H4 (cell line): ENCODE results near the gene AKAP6. TPM values are rescaled to one million over a fixed set of nuclear protein-coding genes. Genes with fewer than 3 reads are reported as not detected.
"Not testable (repeated sequence)": the region's sequence is repeated elsewhere in the genome, so short reads cannot be mapped to it uniquely, and the experiment has no call there.

Experiments
- DNase-seq: peaks from one replicate; pipeline ENCODE4 v3.0.0-alpha.2; 2015; ENCODE audit warnings: low spot score
- total RNA-seq: library from RNA; depleted of rRNA; stranded (reverse); fragments of >200 nt; shearing (Covaris generic); gene quantifications from 2 replicates; pipeline ENCODE4 v1.2.3, GENCODE V29; 2014

AKAP6 gene
- total RNA-seq, 1 experiment from 2014 or later, result 38.6 TPM

DNA sequence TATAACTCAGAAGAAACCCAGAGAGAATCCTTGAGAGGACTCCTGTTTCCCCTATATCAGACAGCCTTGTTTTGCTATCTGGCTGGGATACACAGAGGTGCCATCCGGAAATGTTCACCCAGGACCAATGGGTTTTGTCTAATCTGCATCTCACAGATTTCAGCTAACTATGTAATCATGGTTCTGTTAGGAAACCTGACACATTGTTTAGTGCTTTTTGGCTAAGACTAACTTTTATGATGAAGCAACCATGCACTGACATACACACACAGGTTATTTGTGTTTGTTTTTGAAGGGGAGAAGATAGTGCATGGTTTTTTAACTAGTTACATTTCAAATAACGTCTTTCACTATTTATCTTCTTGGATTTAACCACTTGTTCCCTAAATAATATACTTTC lies 245.2 kb downstream of the AKAP6 start:
- DNase-seq, result no peak

DNA sequence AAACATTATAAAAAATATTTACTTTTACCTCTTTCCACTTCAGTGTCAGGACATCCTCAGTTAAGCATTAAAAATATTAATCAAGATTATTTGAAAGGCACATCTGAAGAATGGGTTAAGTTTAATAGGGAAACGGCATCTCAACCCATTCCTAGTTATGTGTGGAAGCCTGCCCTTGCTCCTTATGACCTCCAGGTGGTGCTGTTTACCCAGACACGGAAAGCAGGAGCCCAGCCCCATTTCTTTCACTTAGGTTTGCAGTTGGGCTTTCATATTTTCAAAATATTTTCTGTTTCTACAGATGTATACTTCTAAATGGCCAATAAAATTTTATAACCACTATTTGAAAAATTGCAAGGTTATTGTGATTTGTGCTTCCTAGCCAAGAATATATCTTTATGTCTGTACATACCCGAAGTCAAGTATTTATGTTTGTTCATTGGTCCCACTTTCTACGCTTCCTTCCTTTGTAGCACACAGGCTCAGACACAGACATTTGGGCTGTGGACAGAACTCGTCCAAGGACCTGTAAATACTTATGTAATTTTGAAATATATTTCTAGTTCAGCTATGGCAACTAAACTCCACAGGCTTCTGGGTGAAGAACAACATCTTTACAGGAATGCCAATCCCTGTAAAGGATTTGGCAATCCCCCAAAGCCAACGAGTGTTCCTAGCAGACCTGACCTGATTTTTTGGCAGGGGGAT lies 247.1 kb downstream of the AKAP6 start:
- peak; percentile 60 for DNase-seq

DNA sequence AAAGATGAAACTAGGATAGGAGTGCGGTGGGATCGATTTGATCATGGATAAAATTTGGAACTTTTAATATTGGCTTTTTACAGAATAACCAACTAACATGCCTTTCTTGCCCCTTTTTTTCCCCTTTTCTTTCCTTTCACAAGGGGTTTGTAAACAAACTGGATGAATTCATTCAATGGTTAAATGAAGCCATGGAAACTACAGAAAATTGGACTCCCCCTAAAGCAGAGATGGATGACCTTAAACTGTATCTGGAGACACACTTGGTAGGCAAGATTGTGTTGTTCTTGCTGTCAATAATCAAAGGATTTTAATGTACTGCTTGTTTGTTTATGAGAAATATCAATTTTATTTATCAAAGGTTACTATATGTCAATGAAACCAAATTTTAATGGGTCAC lies 247.9 kb downstream of the AKAP6 start:
- DNase-seq, result no peak

DNA sequence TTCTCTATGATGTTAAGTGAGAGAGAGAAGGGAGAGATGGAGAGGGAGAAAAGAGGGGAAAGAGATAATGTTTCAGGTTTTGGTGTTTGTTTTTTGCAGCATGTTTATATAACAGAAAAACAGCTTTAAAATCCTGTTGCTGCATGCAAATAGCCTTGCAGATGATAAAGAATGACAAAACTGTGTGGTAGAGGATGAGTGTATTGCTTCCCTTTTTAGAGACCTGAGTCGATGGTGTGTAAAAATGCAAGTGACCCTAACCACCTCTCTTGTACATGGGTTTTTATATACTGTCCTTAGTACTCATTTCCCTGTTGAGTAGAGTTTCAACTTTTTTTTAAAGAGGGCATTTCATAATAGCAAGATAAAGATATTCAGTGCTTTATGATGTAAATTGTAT lies 249.1 kb downstream of the AKAP6 start:
- DNase-seq, result no peak

DNA sequence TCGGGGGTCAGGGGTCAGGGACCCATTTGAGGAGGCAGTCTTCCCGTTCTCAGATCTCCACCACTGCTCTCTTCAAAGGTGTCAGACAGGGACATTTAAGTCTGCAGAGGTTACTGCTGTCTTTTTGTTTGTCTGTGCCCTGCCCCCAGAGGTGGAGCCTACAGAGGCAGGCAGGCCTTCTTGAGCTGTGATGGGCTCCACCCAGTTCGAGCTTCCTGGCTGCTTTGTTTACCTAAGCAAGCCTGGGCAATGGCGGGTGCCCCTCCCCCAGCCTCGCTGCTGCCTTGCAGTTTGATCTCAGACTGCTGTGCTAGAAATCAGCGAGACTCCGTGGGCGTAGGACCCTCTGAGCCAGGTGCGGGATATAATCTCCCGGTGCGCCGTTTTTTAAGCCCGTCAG lies 254.3 kb downstream of the AKAP6 start:
- not testable (repeated sequence) for DNase-seq

DNA sequence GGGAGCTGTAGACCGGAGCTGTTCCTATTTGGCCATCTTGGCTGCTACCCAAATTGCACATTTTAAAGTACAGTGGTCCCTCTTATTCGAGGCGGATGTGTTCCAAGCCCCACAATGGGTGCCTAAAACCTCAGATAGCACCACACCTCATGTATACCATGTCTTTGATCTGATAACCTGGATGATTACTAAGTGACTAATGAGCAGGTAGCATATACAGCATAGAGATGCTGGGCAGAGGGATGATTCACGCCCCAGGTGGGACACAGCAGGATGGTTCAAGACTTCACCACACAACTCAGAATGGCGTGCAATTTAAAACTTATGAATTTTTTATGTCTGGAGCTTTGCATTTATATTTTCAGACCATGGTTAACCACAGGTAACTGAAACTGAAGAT lies 255.0 kb downstream of the AKAP6 start:
- no peak for DNase-seq

DNA sequence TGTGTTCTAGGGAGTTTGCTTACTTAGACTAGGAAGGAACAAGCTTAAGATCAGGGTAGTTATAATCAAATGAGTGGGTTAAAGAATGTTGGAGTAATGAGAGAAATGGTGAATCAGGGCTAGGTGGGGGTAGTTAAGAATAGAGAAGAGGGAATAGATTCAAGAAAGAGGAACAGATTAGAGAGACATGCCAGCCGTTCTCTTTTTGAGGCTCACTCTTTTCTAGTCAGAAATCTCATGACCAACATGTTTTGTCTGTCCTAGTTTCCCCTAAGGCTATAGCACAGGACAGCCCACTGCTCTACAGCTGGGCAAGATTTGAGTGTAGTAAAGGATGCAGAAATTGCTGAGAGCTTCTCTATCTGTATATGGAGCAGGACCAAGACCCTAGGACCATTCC lies 258.4 kb downstream of the AKAP6 start:
- DNase-seq, result no peak

DNA sequence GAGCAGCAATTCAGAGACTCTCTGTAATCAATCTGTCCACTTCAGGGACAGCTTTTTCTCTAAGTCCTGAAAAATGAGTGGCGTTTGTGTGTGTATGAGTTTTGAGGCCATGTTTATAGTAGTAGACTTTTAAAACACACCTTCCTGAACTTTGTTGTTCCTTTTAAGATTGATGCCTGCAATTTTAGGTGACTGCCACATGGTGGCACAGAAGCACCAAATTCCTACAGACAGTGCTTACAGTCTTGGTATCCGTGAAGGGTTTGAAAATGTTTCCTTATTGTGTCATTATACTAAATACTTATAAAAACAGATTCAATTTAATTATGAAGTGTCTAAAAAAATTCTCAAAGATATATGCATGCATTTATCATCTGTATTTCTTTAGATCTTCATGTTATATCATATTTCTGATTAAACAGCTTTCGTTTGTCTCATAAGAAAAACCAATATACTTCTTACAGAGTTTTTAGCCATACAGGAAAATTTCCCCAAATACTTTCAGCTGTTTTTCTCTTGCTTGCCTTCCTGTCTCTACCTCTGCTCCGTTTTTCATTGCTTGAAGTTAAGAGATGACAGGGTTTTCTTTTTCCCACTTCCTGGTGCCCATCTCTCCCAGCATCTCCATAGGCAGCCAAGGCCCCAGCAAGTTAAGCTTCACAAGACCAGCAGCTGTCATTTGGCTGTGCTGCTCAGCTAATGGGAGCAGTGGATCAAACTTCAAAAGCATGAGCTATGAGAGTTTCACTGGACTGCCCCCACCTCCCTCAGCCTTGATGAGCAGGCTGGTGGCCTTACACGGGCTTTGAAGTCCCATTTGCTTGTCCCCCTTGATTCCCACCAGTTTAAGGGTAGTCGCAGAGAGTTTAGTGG lies 259.6 kb downstream of the AKAP6 start:
- peak; percentile 70 for DNase-seq

DNA sequence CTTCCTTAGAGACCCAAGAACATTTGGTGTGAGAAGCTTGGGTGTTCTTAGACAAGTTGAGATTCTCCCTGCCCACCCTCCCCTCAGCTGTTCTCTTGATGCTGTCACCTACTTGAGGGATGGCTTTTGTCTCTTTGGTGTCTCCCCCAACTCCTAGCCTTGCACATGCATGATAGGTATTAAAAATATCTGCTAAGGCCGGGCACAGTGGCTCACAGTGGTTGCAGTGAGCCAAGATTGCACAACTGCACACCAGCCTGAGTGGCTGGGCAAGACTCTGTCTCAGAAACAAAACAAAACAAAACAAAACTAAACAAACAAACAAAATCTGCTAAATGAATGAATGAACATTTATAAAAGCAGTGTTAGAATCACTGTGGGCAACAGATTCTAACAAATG lies 261.1 kb downstream of the AKAP6 start:
- DNase-seq, result no peak

DNA sequence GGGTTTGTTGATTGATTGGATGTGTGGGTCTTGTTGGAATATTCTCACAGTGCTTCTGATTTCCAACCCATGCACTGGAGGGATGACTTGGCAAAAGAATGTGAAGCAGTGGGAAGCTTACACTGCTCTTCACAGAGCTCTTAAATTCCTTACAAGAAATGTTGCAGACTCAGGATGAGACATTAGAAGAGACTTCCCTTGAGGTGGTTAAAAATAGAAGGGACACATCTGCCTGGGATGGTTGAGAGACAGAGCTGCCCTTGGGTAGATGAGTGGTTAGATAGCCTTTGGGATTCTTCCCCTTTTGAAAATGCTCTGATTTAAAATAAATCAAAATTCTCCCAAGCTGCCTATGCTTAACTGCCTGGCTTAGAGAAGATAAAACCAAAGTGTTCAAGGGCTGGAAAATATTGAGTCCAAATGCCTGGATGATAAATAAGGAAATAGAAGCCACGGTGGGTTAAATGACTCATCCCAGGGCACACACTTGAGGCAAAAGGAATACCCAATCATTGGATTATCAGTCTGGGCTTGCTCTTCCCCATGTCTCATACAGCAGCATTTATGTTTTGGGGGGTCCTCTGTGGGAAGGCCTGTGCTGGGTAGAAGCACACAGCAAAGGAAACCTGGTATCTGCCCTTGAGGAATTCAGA lies 264.3 kb downstream of the AKAP6 start:
- no peak for DNase-seq

DNA sequence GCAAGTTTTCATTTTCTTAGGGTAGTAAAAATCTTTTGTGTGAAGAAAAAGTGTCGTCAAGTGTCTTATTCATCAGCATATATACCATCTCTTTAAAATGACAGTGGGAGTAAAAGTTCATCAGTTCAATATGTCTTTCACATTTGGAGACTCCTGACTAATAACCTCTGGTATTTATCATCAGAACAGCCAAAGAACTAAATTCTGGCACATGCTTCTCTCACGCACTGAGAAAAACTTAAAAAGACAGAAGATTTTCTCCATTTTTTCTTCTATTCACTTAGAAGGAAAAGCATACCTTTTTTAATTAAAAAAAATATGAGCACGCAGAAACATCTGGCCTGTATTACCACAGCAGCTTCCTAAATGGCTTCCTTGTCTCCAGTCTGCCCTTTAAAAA lies 265.7 kb downstream of the AKAP6 start:
- no peak for DNase-seq

DNA sequence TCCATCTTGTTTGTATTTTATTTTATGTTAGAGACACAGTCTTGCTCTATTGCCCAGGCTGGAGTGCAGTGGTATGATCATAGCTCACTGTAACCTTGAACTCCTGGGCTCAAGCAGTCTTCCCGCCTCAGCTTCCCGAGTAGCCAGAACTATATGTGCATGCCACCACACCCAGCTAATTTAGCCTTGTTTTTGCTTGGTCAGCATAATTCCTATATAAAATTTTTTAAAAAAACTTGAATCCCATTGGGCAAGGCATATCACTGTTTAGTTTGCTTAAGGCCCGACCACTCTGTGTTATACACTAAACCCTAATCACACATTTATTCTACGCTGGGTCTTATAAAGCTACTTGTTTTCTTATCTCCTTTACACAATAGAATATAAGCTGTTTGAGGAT lies 266.4 kb downstream of the AKAP6 start:
- no peak for DNase-seq

DNA sequence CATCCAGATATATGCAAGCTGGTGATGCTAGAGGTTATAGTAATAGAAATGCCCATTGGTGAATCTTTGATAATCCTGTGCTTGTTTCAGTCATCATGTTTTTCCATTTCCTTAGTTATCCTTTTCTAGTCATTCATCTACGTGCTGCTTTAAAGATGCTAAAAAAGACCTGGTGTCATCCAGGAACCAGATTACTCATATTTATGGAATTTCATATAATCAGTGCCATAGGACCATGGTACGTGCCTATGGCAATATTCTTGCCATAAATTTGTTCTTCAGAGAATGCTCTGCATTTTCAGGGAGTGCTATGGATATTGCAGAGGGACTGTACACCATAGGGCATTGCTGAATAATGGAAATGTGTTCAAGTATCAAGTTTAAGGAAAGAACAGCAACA lies 267.3 kb downstream of the AKAP6 start:
- no peak for DNase-seq

DNA sequence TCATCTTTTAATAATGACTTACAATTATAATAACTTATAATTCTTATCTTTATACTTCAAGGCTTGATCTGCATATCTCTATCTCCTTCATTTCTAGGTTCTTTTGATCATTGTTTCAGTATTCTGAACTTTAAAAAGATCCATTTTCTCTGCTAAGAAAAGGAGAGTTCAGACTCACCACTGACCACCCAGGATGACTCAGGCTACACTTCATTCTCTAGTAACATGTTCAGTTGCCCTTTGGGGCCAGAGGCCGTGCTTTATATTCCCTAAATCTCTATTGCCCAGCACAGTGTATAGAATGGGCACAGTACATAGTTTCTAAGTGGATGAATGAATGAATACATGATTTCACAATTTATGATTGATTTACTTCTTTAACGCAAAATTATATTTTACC lies 268.7 kb downstream of the AKAP6 start:
- DNase-seq, result no peak

DNA sequence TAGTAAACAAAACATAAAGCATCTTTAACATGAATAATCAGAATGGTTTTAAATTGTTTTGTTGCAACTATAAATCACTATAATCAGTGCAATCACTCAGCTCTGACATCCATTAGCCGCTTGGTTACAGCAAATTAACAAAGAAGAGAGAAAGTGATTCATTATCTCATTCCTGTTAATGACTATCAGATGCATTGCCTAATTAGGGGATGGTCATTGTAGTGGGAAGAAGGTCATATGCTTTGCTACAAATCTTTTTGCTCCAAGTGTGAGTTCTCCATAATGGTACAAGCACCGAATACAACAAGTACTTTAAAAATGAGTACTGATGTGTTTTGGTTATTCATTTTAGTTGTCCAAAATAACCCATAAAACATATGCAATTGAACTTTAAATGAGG lies 272.0 kb downstream of the AKAP6 start:
- DNase-seq, result no peak

DNA sequence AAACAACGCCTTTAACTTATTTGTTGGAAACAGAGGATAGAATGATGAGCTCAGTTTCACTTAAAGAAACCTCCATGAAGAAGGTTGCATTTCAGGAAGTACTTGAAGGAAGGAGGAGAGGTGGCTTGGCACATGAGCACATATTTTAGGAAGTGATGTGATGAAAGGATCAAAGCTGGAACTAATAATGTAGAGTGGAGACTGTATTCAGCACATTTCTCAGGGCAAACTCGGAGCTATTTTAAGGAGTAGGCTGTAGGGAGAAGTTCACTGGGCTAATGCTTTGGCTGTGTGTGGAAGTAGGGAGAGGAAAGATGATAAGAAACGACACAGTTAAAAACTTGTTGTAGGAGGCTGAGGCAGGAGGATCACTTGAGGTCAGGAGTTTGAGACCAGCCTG lies 272.8 kb downstream of the AKAP6 start:
- no peak for DNase-seq

DNA sequence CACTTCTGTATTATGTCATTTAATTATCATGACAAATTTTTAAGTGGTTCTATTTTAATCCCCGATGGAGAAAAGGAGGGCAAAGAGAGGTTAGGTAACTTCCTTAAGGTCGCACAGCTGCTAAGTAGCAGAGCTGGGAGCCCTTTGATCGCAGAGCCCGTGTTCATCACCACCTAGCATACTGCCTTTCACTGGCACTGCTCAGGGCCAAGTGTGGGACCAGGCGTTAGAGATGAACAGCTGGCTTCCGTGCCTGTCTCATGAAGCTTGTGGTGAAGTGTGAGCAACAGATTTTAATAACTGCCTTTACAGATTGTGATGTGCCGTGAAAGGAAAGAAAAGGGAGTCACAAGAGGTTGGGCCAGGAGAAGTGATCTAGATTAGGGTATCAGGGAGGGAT lies 273.6 kb downstream of the AKAP6 start:
- no peak for DNase-seq

DNA sequence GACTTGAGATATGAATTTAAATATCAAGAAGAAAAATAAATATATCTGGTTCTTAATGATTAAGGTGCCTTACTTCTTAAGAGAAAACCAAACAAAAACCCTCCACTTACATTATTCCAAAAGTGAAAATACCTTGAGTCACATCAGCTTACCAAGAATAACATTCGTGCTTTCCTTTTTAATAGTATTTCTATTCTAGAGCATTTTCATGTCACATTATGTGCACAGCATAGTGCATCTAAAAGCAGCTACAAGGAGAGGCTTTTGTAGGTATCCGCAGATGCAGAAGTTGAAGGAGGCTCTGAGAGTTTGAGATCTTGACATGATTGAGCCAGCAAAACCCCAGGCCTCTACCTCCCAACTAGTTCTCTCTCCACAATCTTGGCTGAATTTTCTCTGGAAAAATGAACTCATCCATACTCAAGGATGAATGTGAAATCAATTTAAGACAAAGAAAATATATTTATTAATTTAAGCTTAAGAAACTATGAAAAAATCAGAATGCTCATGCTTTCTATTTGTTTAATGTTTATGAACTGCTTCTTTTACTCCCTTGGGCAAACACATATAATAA lies 275.0 kb downstream of the AKAP6 start:
- DNase-seq, result no peak

DNA sequence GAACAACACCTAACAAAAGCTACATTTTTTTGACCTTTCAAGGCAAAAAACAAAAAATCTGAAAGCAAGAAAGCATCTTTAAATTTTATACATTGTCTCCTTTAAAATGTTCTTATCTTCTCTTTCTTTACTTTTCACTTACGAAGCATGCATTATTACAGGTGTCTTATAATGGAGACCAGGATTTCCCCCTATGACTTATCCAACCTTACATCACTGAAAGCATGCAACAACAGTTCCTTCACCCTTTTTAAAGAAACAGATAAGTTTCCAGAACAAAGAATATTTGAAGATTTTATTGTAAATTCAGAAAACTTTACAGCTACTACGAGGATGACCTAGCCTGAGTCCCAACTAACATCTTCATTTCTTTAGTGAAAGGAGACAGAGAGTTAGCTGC lies 277.2 kb downstream of the AKAP6 start:
- DNase-seq, result no peak

DNA sequence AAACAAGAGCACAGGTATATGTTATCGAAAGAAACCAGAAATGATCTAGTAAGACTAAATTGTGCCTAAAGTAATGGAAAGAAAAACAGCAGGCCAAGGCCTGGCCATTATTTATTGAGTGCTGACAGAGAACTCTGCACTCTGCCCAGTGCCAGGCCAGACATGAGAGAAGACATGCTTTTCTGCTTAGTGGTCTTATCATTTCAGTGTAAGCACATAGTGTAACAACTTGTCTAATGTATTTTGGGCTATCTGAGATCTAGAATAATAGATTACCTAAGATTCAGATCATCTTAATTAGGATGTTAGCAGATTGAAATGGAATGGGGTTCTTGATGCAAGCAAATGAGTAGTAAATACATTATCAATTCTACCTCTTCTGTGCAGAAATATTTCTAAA lies 278.3 kb downstream of the AKAP6 start:
- no peak for DNase-seq

DNA sequence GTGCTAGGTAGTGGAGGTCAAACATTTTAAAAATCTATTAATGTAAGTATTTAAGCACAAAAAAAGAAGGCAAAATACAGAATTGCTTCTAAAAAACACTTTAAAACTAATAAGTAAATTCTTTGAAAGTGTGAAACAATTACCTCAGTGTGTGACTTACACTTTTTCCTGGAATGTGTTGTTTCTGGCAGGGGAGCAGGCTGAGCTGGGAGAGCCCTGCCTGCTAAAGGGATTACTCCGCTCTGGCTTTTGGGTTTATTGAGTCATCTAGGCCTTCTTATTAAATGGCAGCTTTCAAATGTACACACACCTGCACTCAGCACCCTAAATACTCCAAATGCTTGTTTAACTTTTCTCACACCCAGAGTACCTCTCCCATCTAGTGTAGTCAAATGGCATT lies 279.8 kb downstream of the AKAP6 start:
- DNase-seq, result no peak

DNA sequence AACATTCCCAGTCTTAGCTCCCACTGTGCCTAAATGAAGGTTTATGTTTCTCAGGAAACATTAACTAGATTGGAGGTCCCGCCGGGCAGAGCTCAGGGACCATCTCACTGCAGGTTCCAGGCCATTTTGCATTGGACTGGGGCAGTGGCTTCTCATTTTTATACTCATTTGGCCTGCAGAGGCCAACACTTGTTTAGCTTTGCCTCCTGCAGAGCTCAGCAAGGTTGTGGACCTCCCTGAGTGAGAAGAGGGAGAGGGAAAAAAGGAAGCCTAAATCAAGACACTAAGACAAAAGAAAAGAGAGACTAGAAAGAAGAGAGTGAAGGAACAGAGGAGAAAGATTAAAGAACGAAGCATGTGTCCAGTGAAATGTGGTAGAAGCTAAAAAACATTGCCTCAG lies 280.3 kb downstream of the AKAP6 start:
- no peak for DNase-seq

DNA sequence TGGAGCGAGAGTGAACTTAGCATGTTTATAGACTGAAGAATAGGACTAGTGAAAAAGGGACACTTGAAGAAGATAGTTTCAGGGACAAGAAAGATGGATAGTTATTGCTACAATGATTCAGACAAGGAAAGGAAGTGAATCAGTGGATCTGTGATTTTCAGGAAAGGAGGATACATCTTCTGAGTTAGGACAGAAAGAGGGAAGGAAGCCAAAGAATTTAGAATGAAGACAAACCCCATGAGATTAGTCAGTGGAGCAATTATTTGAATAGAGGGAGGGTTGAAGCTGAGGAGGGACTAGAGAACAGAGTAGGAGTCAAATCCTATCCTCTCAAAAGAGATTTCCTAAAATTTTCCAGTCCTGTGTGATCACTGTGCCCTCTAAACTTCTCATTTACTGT lies 282.7 kb downstream of the AKAP6 start:
- peak; percentile 51 for DNase-seq
